HG03039 (cell line): ENCODE results near the gene TSC22D3.

Source experiments
- ATAC-seq: cut with Tn5 transposase; IDR thresholded peaks from one replicate; pipeline ENCODE4 v1.9.1; 2021; ENCODE audit warnings: mild to moderate bottlenecking, moderate library complexity; ENCODE audit not compliant: unreplicated experiment

The TSC22D3 gene

GRCh38 chrX:107730991-107731766 lies 44.4 kb downstream of the TSC22D3 start:
- no peak for ATAC-seq

GRCh38 chrX:107730298-107730655 lies 45.3 kb downstream of the TSC22D3 start:
- ATAC-seq = no peak

GRCh38 chrX:107729558-107730297 lies 45.9 kb downstream of the TSC22D3 start:
- peak; percentile 91 for ATAC-seq

- ATAC-seq = no peak
Observed at GRCh38 chrX:107728371-107729099, 47.1 kb downstream of the TSC22D3 start.

DNA sequence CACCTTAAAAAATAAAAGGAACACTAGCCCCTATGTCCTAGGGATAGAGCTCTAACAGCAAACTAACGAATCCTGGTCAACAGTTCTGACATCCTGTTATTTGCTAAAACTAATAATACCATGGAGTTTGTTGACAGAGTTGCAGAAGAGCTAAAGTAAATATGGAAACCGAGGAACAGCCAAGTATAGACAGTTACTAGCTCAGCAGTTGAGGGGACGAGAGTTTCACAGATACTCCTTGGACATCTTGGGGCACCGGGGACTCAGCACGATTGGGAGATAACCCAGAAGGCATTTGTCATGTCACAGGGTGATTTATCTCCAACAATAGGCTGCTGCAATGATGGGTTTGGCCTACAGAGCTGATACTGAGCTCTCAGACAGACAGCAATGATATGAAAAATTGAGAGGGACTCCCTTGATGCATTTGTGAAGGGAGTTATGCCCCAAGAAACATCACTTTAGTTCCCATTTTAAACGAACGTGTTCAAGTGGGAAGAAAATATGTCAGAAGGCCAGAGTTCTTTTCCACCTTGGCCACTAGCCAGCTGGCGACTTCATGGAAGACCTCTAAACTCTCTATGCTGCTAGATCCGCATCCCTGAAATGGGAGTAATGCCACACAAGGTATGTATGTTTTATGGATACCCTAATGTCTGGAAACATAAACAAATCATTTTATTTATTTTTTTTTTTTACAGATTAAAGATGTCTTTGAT lies 48.6 kb downstream of the TSC22D3 start:
- no peak for ATAC-seq

DNA sequence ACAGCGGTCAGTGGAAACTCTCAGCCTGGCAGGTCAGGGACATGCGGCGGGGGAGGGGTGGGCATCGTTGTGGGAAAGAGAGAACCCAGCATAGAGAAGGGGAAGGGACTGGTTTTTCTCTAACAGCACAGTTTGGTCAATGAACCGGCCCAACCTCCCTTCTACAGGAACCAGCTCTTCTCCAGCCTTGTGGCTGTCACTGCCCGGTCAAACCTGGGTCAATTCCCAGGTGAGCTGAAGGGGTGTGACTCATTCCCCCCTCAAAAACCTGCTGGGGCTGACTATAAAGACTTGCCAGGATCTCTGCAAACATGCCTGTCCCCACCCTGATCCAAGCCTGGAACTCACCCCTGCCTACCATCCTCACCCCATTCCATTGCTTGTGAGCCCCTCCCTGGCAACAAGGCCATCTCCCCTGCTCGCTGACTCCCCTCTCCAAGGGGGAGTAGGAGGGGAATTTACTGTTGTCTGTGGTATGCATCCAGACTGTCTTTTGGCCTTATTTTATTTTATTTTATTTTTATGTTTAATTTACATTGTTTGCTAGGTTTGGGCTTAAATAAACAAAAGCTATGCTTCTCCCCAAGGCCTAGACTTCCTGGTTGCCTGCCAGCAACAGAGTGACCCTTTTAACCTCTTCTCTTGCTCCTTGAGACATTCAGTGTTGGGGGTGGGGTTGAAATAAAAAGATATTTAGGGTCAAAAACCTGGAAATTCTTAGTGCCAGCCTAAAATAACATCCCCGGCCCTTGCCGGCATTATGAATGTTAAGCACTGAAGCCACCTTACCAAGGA lies 49.6 kb downstream of the TSC22D3 start:
- no peak for ATAC-seq

DNA sequence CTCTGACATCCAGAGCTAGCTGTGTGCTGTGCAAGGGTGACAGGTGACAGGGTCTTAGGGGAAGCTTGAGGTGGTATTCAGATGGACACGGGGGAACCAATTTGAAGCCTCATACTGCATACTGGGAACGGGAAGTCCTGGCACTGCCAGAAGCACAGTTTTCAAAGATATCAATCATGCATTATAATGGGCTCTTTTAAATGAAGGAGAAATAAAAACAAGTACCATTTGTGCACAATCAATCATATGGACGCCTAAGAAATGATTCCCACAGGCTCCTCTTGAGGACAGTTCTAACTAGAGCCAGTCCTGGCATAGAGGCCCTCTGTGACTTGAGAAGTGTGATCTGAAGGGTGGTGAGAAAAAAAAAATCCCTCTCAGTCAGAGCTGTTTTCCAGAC lies 50.9 kb downstream of the TSC22D3 start:
- no peak for ATAC-seq

DNA sequence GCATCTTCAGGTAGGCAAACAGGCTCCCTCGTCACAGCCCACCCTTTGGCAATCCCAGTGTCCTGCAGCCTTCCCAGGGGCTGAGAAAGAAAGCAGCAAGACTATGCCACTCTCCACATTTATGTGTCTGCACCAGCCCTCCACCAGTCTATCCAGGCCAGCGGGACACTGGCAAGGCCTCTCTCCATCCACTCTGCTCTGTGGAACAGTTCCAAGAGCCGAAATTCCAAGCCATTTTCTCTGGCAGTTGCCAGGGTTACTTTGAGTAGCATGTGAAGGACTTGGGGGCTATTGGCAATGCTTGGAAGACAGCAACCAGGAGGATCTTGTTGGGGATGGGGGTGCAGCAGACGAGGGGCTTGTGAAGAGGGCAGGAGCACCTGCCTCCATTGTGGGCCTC lies 52.1 kb downstream of the TSC22D3 start:
- no peak for ATAC-seq

DNA sequence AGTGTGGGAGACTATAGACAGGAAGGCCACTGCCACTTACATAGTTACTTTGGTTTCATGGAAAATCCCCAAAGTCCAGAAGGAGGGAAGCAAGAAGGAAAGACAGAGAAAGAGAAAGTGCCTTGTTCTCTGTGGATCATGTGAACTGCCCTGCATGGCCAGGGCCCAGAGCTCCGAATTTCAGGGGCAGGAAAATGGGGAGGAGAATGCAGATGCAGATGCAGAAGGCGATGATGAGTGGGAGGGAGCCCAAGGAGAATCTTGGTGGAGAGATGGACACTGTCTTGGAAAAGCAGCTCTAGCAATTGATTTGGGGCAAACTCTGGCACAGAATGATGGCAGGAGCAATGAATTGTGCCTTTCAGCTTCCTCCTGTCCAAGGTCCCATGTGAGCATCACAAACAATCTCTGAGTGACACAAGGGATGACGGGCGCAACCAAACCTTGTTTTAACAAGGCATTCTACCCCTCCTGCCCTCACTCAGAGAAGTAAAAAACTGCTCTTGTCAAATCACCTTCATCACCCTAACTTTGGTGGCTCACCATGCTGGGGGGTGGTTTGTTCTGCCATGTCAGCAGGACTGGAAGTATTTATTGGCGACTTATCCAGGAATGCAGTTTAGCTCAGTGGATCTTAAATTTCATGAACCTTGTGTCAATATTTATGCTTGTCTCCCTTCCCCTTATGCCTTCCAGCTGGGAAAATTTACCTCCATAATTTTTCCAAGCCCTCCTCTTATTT lies 53.5 kb downstream of the TSC22D3 start:
- no peak for ATAC-seq

GRCh38 chrX:107721318-107721717 lies 54.3 kb downstream of the TSC22D3 start:
- peak; percentile 32 for ATAC-seq

DNA sequence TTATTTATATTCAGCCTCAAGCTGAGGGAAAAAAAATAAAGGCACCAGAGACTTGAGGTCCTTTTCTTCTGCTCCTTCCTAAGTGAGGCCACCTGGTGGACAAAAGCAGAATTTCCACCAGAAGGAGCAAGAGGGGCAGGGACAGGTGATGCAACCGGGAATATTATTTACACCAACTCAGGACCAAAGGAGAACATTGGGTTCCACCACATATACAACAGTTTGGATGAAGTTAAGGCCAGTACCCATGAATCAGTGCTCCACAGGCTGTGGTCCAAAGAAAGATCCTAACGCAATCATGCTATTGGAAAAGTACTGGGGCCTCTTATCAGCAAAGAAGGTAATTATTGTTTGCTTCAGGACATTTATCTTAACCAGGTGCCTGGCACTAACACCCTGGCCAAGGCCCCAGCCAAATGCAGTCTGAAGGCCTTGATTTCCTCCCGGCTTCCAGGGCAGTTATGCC lies 57.4 kb downstream of the TSC22D3 start:
- ATAC-seq = no peak

- peak; percentile 71 for ATAC-seq
Observed at GRCh38 chrX:107716816-107717700, 58.5 kb downstream of the TSC22D3 start.

- peak; percentile 9 for ATAC-seq
Observed at GRCh38 chrX:107716118-107716684, 59.4 kb downstream of the TSC22D3 start.

GRCh38 chrX:107715331-107716117 lies 60.1 kb downstream of the TSC22D3 start:
- ATAC-seq = no peak

GRCh38 chrX:107714206-107714891 lies 61.2 kb downstream of the TSC22D3 start:
- no peak for ATAC-seq

GRCh38 chrX:107713543-107714205 lies 61.9 kb downstream of the TSC22D3 start:
- no peak for ATAC-seq
